ENCODE results near the gene TNRC18. TPM values are rescaled to one million over a fixed set of nuclear protein-coding genes. Genes with fewer than 3 reads are reported as not detected.
"Not testable (repeated sequence)": the region's sequence is repeated elsewhere in the genome, so short reads cannot be mapped to it uniquely, and the experiment has no call there.

TNRC18 gene, protein sequence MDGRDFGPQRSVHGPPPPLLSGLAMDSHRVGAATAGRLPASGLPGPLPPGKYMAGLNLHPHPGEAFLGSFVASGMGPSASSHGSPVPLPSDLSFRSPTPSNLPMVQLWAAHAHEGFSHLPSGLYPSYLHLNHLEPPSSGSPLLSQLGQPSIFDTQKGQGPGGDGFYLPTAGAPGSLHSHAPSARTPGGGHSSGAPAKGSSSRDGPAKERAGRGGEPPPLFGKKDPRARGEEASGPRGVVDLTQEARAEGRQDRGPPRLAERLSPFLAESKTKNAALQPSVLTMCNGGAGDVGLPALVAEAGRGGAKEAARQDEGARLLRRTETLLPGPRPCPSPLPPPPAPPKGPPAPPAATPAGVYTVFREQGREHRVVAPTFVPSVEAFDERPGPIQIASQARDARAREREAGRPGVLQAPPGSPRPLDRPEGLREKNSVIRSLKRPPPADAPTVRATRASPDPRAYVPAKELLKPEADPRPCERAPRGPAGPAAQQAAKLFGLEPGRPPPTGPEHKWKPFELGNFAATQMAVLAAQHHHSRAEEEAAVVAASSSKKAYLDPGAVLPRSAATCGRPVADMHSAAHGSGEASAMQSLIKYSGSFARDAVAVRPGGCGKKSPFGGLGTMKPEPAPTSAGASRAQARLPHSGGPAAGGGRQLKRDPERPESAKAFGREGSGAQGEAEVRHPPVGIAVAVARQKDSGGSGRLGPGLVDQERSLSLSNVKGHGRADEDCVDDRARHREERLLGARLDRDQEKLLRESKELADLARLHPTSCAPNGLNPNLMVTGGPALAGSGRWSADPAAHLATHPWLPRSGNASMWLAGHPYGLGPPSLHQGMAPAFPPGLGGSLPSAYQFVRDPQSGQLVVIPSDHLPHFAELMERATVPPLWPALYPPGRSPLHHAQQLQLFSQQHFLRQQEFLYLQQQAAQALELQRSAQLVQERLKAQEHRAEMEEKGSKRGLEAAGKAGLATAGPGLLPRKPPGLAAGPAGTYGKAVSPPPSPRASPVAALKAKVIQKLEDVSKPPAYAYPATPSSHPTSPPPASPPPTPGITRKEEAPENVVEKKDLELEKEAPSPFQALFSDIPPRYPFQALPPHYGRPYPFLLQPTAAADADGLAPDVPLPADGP (N-terminal part only)
- total RNA-seq: 10 to 100 TPM; 18.5 to 27.9 (median 23.8) TPM
- 10 to 100 TPM in 1 of 3 donors, 1 to 10 TPM in 2; 5.9 to 15.8 (median 7.3) TPM for polyA plus RNA-seq
- long read RNA-seq, donor 1, partial matches to known transcripts: 8 of 9 reads
- long read RNA-seq, donor 1, other reads (novel, unspliced or antisense): 1 of 9 reads
- long read RNA-seq, donor 2, partial matches to known transcripts: 14 of 21 reads
- long read RNA-seq, donor 2, other reads (novel, unspliced or antisense): 7 of 21 reads

DNA sequence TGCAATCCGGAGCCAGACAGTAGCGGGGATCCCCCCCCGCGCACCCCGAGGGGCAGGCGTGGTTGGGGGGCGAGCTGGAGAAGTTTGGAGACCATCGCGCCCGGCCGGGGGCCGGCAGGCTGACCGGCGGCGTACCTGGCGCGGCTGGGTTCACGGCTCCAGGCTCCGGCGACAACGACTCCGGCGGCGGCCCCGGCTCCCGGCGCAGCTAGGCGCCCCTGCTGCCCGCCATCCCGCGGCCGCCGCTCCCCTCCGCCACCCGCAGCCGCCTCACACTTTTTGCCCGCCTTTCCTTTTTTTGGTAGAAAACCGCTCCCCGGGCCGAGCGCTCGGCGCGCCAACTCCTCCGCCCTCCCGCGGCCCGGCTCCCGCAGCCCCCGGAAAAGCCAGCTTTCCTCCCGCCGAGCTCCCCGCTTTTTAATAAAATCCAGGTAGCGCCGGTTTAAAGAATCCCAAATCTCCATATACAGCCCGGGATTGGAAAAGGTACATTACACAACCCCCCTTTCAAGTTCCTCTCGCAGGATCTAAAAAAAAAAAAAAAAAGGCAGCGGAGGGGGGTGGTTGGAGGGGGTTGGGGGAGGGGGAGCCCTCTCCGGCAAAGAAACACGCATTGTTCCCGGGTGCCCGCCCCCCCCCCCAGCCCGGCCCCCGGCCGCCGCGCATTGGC lies at the start of gene TNRC18:
TSS of gene TNRC18 (minus strand) at position 529 of the 670 bp plus-strand sequence. CDS start 2,588 bp downstream, outside the sequence.
- WGBS, 3 donors: 0 to 1% (median 0%) methylated on average over 38 to 67 of the region's 67 CpGs
- H3K27me3 ChIP-seq (ENCODE audit: insufficient read depth in 3 of 3, low read length in 2 of 3): no peaks in the 10 kb centered on the region
- H3K9me3 ChIP-seq: no peaks in the 10 kb centered on the region
- ATAC-seq (peak in 3 of 4 donors; percentile 14 to 33 (median 18)), DNase-seq (peak; percentile 53 to 76)
- H3K27ac ChIP-seq: peak within 1 kb of the TSS; percentile 100
- intact Hi-C loops (cut with DNase I): no loop called here
- H3K36me3 ChIP-seq (ENCODE audit: insufficient read depth in 1 of 2, low read depth in 1 of 2): no peaks in the 10 kb centered on the region
- TF ChIP-seq, protein P1, sequence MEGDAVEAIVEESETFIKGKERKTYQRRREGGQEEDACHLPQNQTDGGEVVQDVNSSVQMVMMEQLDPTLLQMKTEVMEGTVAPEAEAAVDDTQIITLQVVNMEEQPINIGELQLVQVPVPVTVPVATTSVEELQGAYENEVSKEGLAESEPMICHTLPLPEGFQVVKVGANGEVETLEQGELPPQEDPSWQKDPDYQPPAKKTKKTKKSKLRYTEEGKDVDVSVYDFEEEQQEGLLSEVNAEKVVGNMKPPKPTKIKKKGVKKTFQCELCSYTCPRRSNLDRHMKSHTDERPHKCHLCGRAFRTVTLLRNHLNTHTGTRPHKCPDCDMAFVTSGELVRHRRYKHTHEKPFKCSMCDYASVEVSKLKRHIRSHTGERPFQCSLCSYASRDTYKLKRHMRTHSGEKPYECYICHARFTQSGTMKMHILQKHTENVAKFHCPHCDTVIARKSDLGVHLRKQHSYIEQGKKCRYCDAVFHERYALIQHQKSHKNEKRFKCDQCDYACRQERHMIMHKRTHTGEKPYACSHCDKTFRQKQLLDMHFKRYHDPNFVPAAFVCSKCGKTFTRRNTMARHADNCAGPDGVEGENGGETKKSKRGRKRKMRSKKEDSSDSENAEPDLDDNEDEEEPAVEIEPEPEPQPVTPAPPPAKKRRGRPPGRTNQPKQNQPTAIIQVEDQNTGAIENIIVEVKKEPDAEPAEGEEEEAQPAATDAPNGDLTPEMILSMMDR (IDR thresholded peaks at IDR 0.05): no peak
- H3K4me3 ChIP-seq: peak within 1 kb of the TSS; percentile 99
- peaks cover 8% of the 10 kb centered on the region for H3K4me1 ChIP-seq

DNA sequence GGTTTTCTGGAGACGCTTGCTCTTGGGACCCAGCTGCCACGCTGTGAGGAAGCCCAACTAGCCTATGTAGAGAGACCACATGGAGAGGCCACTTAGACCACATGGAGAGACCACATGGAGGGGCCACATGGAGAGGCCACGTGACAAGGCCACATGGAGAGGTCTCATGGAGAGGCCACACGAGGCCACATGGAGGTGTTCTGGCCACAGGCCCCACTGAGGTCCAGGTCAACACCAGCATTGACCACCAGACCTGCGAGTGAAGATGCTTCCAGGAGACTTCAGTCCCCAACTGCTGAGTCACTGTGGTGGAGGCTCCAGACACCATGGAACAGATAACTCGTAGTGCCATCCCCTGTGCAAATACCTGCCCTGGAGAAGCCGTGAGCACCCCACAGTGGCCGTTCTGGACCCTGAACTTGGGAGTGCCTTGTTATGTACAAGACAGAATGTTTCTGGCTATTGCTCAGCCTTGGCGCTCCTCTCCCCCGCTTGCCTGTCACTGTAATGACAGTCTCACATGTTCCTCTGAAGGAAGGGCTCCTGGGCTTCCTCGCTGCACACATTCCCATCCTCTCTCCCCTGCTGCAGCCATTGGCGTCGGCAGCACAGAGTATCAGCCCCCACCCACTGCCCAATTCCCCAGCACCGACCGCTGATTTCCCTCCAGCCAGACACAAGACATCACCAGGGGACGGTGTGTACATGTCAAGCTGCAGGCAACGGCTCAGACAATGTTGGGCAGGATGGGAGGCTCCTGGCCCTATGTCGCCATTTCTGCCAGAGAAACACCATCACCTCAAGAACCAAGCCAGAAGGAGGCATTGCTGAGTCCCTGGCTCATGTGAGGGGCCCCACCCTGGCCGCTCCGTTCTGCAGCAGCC lies 49.0 kb upstream of the TNRC18 start:
- WGBS, 3 donors: 94 to 95% (median 95%) methylated on average over 20 of the region's 20 CpGs
- Histone ChIP-seq H3K27me3 (ENCODE audit: insufficient read depth in 3 of 3, low read length in 2 of 3) (no peaks in the 10 kb centered on the region), H3K4me3 (no peak overlapping the region), H3K36me3 (ENCODE audit: insufficient read depth in 1 of 2, low read depth in 1 of 2) (no peaks in the 10 kb centered on the region), H3K9me3 (no peaks in the 10 kb centered on the region), H3K4me1 (no peaks in the 10 kb centered on the region), H3K27ac (no peak overlapping the region)
- DNase-seq: no peak
- TF ChIP-seq, protein P1 (IDR thresholded peaks at IDR 0.05): no peak
- no peak for ATAC-seq
- intact Hi-C loops (cut with DNase I): no loop called here

DNA sequence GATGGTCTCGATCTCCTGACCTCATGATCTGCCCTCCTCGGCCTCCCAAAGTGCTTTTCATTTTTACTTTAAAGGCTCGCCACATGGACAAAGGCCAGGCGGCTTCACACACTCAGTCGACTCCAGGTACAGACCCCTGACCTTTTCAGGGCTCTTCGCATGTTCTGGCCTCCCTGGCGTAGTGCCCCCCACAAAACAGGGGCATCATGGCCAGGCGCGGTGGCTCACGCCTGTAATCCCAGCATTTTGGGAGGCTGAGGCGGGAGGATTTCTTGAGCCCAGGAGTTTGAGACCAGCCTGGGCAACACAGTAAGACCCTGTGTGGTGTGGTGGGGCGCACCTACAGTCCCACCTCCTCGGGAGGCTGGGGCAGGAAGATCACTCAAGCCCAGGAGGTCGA lies 48.0 kb upstream of the TNRC18 start:
- H3K4me3 ChIP-seq, DNase-seq: not testable (repeated sequence)
- WGBS, 3 donors: 91 to 95% (median 92%) methylated on average over 14 of the region's 14 CpGs

DNA sequence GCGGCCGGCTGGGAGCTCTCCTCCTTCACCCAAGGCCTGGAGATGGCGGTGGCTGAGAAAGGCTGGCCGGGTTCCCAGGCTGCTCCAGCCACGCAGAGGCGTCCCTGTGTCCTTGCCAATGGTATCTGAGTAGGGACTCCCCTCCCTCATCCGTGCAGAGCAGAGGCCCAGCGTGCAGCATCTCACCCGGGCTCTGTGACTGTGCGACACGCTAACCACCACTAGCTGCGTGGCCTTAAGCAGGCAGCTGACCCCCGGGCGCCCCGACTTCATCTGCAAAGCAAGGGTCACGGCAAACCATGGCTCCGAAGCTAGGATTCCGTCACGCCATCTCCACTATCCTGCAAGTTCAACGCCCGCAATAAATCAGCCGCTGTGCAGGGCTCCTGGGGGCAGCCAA lies 47.2 kb upstream of the TNRC18 start:
- ATAC-seq: peak in 1 of 4 donors; percentile 40
- Histone ChIP-seq H3K27me3 (ENCODE audit: insufficient read depth in 3 of 3, low read length in 2 of 3) (no peaks in the 10 kb centered on the region), H3K36me3 (ENCODE audit: insufficient read depth in 1 of 2, low read depth in 1 of 2) (no peaks in the 10 kb centered on the region), H3K4me1 (no peaks in the 10 kb centered on the region), H3K4me3 (no peak overlapping the region), H3K9me3 (no peaks in the 10 kb centered on the region), H3K27ac (no peak overlapping the region)
- TF ChIP-seq, protein P1 (IDR thresholded peaks at IDR 0.05): no peak
- peak in 1 of 2 donors; percentile 47 for DNase-seq
- intact Hi-C loops (cut with DNase I): no loop called here
- 65 to 67% (median 66%) methylated on average over 20 to 22 of the region's 22 CpGs for WGBS, 3 donors

More for the DNA sequence above, 48.0 kb upstream of the TNRC18 start:
- H3K27me3 ChIP-seq (ENCODE audit: insufficient read depth in 3 of 3, low read length in 2 of 3); H3K27ac ChIP-seq; H3K36me3 ChIP-seq (ENCODE audit: insufficient read depth in 1 of 2, low read depth in 1 of 2); ATAC-seq; intact Hi-C loops (cut with DNase I); H3K9me3 ChIP-seq; H3K4me1 ChIP-seq: not testable (repeated sequence)

Measured in psoas muscle (tissue), 8 donors.